HG03108 (cell line): Measurements from ENCODE around the gene GPR176.

ENCODE experiments used
- ATAC-seq: cut with Tn5 transposase; IDR thresholded peaks from one replicate; pipeline ENCODE4 v1.9.1; 2021; ENCODE audit warnings: moderate library complexity; ENCODE audit not compliant: unreplicated experiment

The GPR176 gene

DNA sequence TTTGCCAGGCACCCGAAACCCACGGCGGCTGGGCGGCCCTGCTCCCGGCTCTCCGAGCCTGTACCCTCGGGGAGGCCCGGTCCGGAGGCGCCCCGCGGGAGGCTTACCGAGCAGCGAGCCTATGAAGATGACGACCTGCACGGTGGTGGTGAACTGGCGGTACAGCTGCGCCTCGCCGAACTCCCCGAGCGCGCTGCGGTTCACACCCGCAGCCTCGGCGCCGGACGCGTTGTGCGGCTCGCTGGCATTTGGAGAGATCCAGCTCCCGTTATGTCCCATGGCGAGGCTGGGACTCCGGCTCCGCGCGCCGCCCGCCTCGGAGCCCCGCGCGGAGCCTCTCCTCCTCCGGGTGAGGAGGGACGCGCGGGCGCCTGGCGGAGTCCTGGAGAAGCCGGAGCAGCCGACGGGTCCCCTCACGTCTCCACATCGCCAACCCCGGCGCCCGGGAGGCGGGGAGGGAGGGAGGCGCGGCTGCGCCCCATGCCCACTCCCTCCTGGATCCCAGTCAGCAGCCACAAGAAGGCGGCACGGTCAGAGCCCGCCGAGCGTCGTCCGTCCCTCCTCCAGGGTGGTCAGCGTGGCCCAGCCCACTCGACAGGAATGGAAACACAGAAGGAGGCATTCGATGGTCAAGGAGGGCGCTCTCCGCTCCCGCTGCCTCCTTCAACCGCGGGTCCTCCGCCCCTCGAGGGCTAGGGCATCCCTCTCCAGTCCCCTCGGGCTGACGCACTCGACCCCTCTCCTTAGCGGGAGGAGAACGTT is at the start of gene GPR176:
Gene GPR176 (minus strand): TSS at position 519 of the 762 bp plus-strand sequence. CDS start 240 bp downstream, at position 279.
- ATAC-seq = no peak

- ATAC-seq = no peak
These were observed 48.9 kb upstream of the GPR176 start for GRCh38 chr15:39969002-39969394.

GRCh38 chr15:39968273-39969001 is 48.4 kb upstream of the GPR176 start:
- no peak for ATAC-seq

GRCh38 chr15:39966521-39966920 is 46.5 kb upstream of the GPR176 start:
- ATAC-seq = no peak

DNA sequence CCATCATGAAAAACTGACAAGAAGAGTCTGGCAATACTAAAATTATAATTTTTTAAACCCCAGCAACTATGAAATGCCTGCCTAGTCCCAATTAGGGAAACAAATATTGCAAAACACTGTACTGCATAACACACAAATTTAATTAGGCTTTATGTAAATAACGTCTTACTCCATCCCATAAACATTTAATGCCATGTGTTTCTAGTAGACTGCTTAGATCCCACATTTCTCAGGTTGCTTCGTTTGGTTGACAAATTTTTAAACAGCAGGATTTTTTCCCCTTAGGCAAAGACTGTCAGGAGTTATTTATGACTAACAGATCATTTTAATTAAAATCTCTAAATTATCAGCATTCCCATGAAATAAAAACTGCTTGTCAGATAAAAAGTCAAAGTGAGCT is 43.7 kb upstream of the GPR176 start:
- no peak for ATAC-seq

DNA sequence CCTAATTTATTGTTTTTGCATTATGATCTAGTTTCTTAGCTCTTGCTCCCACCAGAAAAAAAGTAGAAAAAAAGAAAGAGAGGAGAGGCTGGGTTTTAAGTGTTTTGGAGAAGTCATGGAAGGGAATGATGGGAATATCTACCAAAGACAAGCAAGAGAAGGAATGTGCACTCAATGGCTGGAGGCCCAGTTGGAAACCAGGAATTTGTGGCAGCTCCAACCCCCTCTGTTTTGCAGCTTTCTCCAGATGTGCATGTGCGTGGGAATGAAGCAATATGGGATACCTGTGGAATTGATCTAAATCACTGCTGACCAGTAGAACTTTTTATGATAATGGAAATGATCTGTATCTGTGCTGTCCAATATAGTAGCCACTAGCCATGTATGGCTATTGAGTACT is 41.0 kb upstream of the GPR176 start:
- ATAC-seq = no peak

DNA sequence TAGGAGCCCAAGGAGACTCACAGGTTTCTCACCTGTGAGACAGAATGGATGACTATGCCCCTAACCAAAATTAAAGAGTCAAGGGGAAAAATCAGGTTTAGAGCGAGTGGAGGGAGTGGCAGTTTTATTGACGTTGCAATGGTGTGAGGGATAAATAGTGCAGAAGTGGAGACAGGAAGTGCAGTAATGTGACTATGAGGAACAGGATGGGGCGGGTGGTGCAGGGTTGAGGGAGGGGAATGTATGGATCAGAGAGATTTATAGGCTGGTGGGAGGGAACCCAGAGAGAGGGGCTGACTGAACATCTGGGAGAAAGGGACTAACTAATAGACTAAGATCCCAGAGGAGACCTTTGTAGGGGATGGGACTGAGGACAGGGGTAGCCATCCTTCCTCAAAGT is 40.3 kb upstream of the GPR176 start:
- ATAC-seq = no peak

DNA sequence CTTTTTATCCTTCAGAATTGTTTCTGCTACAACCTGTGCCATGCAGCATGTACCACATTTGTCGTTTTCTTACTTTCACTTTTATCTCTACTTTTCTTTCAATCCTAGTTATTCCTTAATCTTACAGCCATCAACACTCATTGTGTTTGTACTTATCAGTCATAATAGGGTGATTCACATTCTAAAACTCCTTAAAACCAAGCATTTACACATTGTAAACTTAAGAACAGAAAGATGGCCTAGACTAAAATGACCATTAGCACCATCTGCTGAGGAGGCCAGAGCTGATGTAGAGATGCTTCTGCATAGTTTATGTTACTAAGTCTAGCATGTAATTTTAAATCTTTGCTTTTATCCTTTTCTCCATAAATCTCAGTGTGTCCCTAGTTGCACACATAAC is 39.3 kb upstream of the GPR176 start:
- ATAC-seq = no peak

DNA sequence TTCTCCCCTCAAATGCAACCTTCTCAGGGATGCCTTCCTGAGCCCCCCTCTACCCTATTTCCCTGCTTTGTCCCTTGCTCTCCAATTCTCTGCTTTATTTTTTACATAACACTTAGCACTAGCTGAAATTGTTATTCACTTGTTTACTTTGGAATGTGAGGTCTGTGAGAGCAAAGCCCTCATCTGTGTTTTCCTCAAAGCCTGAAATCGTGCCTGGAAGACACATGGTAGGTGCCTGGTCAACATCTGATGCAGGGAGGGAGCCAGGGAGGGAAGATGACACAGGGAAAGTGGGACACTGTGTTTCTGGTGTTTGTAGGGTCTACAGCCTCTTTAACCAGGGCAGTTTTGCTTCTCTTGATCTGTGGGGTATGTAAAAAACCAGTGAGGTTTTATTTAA is 37.4 kb upstream of the GPR176 start:
- no peak for ATAC-seq

GRCh38 chr15:39953521-39953920 is 33.5 kb upstream of the GPR176 start:
- ATAC-seq = no peak

GRCh38 chr15:39951561-39951960 is 31.5 kb upstream of the GPR176 start:
- no peak for ATAC-seq

- ATAC-seq = no peak
These were observed 28.8 kb upstream of the GPR176 start for GRCh38 chr15:39948817-39949216.

- ATAC-seq = no peak
These were observed 27.5 kb upstream of the GPR176 start for GRCh38 chr15:39947401-39948197.

GRCh38 chr15:39946862-39947261 is 26.8 kb upstream of the GPR176 start:
- ATAC-seq = no peak

GRCh38 chr15:39944726-39945125 is 24.7 kb upstream of the GPR176 start:
- no peak for ATAC-seq

GRCh38 chr15:39942753-39943150 is 22.7 kb upstream of the GPR176 start:
- ATAC-seq = no peak

GRCh38 chr15:39942101-39942752 is 22.2 kb upstream of the GPR176 start:
- no peak for ATAC-seq

GRCh38 chr15:39939487-39940452 is 19.7 kb upstream of the GPR176 start:
- peak; percentile 64 for ATAC-seq

GRCh38 chr15:39937696-39938095 is 17.6 kb upstream of the GPR176 start:
- no peak for ATAC-seq

DNA sequence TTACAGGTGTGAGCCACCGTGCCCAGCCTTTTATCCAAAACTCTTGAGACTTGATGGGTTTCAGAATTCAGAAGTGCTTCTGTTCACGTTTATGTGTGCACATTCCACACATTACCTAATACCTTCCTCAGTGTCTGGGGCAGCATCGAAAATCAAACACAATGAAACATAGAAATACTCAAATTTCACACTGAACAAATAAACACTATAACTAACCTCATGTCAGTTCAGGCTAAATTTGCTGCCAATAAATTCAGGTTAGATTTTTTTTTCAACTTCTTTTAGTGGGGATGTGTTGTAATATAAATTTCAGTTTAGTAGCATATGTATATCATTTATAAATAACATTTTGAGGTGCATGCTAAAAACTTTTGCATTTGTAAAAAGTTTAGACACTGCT is 16.6 kb upstream of the GPR176 start:
- ATAC-seq = no peak
